BJ (cell line): ENCODE data around the gene PACSIN2. TPM values are rescaled to one million over a fixed set of nuclear protein-coding genes. Genes with fewer than 3 reads are reported as not detected.

Experiments
- CTCF ChIA-PET: fragments of 350-600 bp; formaldehyde crosslinking; extraction: SDS; loops from one replicate; lab custom pipeline; 2021; ENCODE audit warnings: antibody characterized with exemption, inconsistent platforms; lab: Yijun Ruan, JAX
- POLR2A ChIA-PET: fragments of 300-600 bp; sonication (Branson Sonifier 250); formaldehyde crosslinking; extraction: SDS; loops from one replicate; lab custom pipeline; 2021; ENCODE audit warnings: antibody characterized with exemption; lab: Charles Lee
- DNase-seq: peaks from one replicate; pipeline ENCODE4 v3.0.0-alpha.2; 2011; ENCODE audit warnings: low read depth
- H3K27me3 ChIP-seq: 2 replicates; pipeline ENCODE4 v1.6.0; 2011; ENCODE audit warnings: low read length; ENCODE audit not compliant: control insufficient read depth, insufficient read depth
- H3K36me3 ChIP-seq: 2 replicates; pipeline ENCODE4 v1.5.1; 2011; ENCODE audit warnings: low read length; ENCODE audit not compliant: control insufficient read depth, insufficient read depth
- H3K4me3 ChIP-seq: 2 replicates; pipeline ENCODE4 v1.5.1; 2011; ENCODE audit warnings: low read depth, mild to moderate bottlenecking, control low read depth, low read length
- CTCF ChIP-seq: IDR thresholded peaks from 2 replicates; pipeline ENCODE4 v1.5.1; 2011; ENCODE audit warnings: low read depth, mild to moderate bottlenecking, control low read depth, inconsistent platforms, low read length, moderate library complexity; ENCODE audit not compliant: insufficient read depth
- polyA plus RNA-seq: library from polyadenylated mRNA; depleted of rRNA; stranded (reverse); fragments of >200 nt; gene quantifications from 2 replicates; pipeline ENCODE4 v1.2.3, GENCODE V29; 2011

Gene PACSIN2
- polyA plus RNA-seq, 1 experiment: 86.3 TPM

- no peak for DNase-seq
- TF ChIP-seq CTCF: no peak
- POLR2A ChIA-PET: interaction anchor here (0.6 kb wide), 1 partner anchor 1128 kb away, joined by 6 read pairs; no protein-coding TSS in a partner anchor
- Histone ChIP-seq H3K36me3 (peaks cover 8% of the 10 kb centered on the region; the same call in 1 of the 2 replicates), H3K4me3 (no peak overlapping the region), H3K27me3 (no peaks in the 10 kb centered on the region)
- CTCF ChIA-PET: interaction anchor here (0.6 to 2.8 kb wide), 5 partner anchors 10 to 191 kb away, joined by 3 to 10 read pairs (median 5); no protein-coding TSS in a partner anchor
Observed at GRCh38 chr22:42842658-42843370, 172.1 kb downstream of the PACSIN2 start.

- Histone ChIP-seq H3K27me3 (no peaks in the 10 kb centered on the region), H3K36me3 (peaks cover 10% of the 10 kb centered on the region), H3K4me3 (no peak overlapping the region)
- ChIA-PET POLR2A (interaction anchor here (0.6 kb wide), 3 partner anchors 10 to 192 kb away, joined by 3 to 5 read pairs (median 5); no protein-coding TSS in a partner anchor), CTCF (interaction anchor here (0.6 to 2.8 kb wide), 4 partner anchors 8 to 61 kb away, joined by 3 to 10 read pairs (median 4); no protein-coding TSS in a partner anchor)
- no peak for TF ChIP-seq CTCF
- no peak for DNase-seq
Observed at GRCh38 chr22:42841444-42841843, 173.5 kb downstream of the PACSIN2 start.

GRCh38 chr22:42837556-42837955 is 177.4 kb downstream of the PACSIN2 start:
- TF ChIP-seq CTCF: no peak
- Histone ChIP-seq H3K27me3 (no peaks in the 10 kb centered on the region), H3K4me3 (no peak overlapping the region), H3K36me3 (peaks cover 17% of the 10 kb centered on the region)
- ChIA-PET POLR2A (interaction anchor here (0.6 kb wide), 2 partner anchors 178 to 269 kb away, joined by 3 to 16 read pairs; partner anchors contain the start of gene PACSIN2), CTCF (no interaction called here)
- DNase-seq: no peak

- no peaks in the 10 kb centered on the region for H3K27me3 ChIP-seq
- H3K36me3 ChIP-seq: peaks cover 25% of the 10 kb centered on the region
- no peak for DNase-seq
- ChIA-PET CTCF (interaction anchor here (1.4 to 4.4 kb wide), 3 partner anchors 15 to 254 kb away, joined by 3 to 30 read pairs (median 4); no protein-coding TSS in a partner anchor), POLR2A (no interaction called here)
- H3K4me3 ChIP-seq: no peak overlapping the region
- TF ChIP-seq CTCF: no peak
Observed at GRCh38 chr22:42836026-42836425, 178.9 kb downstream of the PACSIN2 start.

- Histone ChIP-seq H3K27me3 (no peaks in the 10 kb centered on the region), H3K4me3 (no peak overlapping the region), H3K36me3 (peaks cover 24% of the 10 kb centered on the region)
- DNase-seq: no peak
- ChIA-PET CTCF (interaction anchor here (4.4 kb wide), 1 partner anchor 13 kb away, joined by 30 read pairs; no protein-coding TSS in a partner anchor), POLR2A (no interaction called here)
- no peak for TF ChIP-seq CTCF
Observed at GRCh38 chr22:42834177-42834949, 180.6 kb downstream of the PACSIN2 start.
